ENCODE data around the gene KCNK1.

DNA sequence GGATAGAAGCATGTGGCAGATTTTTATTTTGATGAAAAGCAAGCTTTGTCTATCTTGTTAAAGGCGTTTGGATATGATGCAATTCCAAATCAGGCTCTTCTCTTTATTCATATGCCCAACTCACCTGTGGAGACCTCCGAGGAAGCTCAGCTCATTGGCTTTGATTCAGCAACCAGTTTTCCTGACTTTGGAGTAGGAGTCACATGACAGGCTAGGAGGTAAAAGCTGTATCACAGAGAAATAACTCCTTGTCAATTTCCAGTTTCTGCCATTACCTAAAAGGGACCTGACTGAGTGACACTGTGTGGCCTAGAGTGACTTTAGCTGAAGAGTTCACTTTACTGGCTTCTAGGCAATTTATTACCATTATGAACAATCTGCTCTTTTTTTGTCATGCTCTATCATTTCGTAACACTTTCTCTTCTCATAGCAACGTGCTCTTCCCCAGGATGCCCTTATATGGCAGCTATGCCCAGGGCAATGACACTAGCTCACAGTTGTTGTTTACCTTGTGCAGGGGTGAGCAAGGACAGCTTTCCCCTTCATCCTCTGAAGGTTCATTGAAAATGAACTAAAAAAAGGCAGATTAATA lies 107.2 kb downstream of the KCNK1 start:
- TF ChIP-seq POLR2A (IDR thresholded peaks at IDR 0.05) (no peak), POLR2AphosphoS5 (IDR thresholded peaks at IDR 0.05) (no peak), EP300 (IDR thresholded peaks at IDR 0.05; ENCODE audit: low read depth) (no peak)
- TF ChIP-seq, protein P1, sequence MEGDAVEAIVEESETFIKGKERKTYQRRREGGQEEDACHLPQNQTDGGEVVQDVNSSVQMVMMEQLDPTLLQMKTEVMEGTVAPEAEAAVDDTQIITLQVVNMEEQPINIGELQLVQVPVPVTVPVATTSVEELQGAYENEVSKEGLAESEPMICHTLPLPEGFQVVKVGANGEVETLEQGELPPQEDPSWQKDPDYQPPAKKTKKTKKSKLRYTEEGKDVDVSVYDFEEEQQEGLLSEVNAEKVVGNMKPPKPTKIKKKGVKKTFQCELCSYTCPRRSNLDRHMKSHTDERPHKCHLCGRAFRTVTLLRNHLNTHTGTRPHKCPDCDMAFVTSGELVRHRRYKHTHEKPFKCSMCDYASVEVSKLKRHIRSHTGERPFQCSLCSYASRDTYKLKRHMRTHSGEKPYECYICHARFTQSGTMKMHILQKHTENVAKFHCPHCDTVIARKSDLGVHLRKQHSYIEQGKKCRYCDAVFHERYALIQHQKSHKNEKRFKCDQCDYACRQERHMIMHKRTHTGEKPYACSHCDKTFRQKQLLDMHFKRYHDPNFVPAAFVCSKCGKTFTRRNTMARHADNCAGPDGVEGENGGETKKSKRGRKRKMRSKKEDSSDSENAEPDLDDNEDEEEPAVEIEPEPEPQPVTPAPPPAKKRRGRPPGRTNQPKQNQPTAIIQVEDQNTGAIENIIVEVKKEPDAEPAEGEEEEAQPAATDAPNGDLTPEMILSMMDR (IDR thresholded peaks at IDR 0.05): no peak
